Measurements from ENCODE around the gene CATSPERD.
"Not testable (repeated sequence)": the region's sequence is repeated elsewhere in the genome, so short reads cannot be mapped to it uniquely, and the experiment has no call there.

The CATSPERD gene

DNA sequence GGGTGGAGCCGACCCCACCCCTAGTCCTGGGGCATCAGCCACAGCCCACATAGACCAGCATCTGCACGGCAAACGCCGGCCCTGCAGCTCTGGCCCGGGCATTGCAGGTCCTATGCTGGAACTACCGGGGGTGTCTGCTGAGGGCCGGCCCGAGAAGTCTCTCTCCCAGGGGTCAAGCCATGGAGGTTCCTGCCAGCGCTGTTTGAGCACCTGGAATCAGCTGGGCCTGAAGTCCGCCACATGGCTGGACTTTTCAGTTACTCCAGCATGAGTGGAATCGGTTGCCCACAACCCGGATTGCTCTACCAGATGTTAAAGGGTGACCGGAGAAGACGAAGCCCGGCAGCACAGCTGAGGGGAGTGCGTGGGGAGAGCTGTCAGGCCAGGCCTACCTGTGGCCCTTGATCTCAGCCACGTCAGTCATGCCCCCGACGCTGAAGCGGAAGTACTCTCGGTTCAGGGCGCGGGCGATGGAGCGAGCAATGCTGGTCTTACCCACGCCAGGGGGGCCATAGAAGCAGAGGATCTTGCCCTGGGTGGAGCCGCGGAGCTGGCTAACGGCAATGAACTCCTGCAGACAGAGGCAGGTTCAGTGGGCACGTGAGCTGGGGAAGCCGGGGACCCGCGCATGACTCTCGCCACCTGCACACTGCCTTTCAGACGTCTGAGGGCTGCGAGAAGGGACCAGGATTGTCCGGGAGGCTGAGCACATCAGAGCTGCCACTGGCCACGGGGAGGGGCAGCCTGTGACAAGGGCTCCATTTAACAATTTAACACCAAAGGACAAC, 21.6 kb upstream of the CATSPERD start:
- no peak for DNase-seq

DNA sequence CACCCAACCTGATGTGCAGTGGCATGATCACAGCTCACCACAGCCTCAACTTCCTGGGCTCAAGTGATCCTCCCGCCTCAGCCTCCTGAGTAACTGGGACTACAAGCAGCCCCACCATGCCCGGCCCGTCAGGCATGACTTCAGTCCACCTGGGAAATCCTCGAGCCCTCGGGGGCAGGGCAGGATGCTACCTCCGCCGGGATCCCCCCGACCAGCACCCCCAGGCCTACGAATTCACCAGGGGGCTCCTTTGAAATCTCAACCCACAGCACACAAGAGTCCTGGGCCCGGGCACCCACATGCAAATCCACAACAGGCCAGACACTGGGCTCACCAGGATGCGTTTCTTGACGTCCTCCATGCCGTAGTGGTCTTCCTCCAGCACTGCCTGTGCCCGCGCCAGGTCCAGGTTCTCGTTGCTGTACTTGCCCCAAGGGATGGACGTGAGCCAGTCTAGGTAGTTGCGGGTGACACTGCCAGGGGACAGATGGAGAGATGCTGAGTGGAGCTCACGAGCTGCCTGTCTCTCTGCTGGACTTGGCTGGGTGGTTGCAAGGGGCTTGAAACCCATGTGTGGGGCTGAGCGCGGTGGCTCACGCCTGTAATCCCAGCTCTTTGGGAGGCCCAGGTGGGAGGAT, 19.9 kb upstream of the CATSPERD start:
- DNase-seq, result no peak

- not testable (repeated sequence) for DNase-seq
Measured at GRCh38 chr19:5702053-5702410, 18.4 kb upstream of the CATSPERD start.

GRCh38 chr19:5703819-5704818, 16.3 kb upstream of the CATSPERD start:
- no peak for DNase-seq

DNA sequence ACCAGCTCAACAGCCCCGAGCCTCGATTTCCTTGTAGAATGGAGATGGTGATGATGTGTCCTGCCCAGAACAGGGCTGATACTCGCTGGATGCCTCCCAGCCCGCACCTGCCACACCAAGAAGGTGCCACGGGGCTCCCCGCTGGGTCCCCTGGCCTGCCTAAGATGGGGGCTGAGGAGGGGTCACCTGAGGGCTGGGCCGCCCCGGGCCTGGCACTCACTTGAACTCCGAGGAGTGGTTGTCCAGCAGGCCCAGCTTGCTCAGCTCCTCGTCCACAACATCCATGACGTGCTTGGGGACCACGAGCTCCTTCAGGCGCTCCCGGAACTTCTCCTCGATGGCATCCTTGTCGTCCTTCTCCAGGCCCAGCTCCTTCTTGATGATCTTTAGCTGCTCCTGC, 14.9 kb upstream of the CATSPERD start:
- DNase-seq, result no peak

DNA sequence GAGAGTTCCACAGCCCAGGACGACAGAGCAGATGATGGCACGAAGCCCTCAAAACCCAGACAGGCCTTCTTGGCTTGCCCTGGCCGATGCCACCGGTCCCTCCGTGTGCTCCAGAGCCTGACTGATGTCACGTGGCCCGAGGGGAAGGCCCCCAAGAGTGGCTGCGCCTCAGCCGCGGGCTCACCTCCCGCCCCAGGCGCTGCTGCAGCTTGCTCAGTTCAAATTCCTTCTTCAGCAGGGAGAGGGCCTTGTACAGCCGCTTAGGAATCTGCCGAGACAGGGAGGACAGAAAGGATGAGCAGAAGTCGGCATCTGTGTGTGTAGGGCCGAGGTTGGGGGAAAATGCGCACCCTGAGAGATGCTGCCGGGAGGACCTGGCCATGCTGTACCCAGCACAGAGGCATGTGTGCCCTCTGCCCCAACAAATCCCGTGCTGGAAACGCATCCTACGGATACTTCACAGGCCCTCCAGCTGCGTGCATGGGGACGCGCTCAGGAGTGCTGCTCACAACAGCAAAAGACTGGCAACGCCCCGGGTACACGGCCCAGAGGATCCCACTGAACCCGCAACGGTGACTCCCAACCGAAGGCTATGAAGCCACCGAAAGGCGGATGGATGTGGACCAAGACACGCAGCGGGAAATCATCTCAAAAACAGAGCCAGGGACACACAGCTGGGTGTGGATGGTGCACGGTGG, 13.4 kb upstream of the CATSPERD start:
- no peak for DNase-seq

DNA sequence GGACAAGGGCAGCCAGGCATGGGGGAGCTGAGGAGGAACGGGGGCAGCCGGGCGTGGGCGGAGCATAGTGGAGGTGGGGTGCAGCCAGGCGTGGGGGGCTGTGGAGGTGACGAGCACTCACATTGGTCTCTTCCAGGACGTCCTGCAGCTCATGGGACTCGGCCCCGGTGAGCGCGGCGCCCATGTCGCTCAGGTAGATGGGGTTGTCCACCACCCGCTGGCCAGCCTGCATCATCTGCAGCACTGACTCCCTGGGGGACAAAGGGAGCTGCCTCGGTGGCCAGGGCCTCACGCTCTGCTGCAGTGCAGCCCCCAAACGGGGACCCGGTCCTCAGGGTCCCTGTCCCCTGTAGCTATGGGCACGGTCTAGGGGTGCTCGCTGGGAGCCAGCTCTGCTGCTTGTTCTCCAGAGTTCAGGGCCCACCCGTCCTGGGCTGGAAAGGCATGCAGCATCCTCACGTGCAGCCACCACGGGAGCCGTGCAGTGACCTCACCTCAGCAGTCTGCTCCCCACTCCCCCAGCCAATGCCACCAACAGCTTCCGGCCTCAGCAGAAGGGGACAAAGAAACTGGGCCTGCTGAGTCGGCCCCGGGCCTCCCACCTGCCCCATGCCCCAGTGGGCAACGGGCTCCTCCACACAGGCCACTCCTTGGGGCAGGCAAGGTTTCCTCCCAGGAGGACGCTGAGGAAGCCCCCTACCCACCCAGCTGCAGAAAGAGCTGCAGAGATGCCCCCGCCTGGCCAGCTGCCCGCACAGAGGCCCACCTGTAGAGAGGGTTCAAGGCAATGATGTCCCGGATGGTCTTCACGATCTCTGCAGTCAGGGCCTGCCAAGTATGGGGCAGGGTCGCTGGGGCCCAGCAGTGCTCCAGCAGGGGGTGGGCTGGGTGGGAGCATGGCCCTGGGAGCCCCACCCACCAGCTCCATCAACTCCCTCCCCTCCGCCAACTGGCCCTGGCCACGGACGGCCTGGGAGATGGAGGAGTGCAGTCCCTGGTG, 12.6 kb upstream of the CATSPERD start:
- DNase-seq, result no peak

DNA sequence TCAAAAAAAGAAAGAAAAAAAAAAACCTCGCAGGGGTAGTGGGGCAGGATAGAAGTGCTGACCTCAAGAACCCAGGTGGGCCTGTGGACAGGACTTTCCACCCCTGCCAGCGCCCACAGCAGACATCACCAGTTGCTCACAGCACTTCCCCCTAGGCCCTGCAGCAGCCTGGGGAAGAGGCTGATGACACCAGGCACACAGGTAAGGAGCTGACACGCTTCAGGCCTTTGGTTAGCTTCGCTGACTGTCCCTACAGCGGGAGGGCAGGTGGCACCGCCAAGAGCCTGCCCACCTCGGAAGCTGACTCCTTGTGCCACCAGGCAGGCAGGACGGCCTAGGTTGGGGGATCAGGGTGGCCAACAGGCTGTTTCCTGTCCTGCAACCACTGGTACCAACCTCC, 9.4 kb upstream of the CATSPERD start:
- no peak for DNase-seq

GRCh38 chr19:5711713-5712161, 8.7 kb upstream of the CATSPERD start:
- no peak for DNase-seq

DNA sequence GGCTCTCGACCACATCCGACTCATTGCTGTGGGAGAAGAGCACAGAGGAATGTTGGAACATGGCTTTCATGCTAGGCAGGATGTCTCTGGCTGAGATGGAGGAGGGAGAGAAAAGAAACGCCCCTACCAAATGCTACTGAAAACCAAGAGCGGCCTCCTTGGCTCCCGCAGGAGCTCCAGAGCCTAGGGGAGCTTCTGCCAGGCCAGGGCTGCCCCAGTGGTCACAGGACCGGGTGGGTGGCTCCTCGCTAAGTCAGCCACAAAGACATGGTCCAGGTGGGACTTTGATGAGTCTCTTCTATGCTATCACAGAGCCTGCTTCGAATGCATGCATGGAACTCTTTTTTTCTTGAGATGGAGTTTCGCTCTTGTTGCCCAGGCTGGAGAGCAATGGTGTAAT, 7.2 kb upstream of the CATSPERD start:
- DNase-seq, result no peak

GRCh38 chr19:5714816-5715215, 5.6 kb upstream of the CATSPERD start:
- no peak for DNase-seq

GRCh38 chr19:5717215-5717935, 3.1 kb upstream of the CATSPERD start:
- no peak for DNase-seq

DNA sequence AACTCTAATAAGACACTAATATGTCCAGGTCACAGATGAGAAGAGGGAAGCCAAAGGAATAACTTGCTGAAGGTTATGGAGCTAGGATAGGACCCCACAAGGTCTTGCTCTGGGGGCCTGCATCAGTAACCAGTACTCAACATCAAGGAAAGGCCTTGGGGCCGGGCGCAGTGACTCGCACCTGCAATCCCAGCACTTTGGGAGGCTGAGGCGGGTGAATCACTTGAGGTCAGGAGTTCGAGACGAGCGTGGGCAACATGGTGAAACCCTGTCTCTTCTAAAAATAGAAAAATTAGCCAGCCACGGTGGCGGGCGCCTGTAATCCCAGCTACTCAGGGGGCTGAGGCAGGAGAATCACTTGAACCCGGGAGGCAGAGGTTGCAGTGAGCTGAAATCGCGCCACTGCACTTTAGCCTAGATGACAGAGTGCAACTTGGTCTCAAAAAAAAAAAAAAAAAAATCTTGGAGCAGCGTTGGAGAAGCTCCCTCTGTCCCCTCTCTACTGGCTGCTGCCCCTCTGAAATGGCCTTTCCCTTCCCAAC, 2.3 kb upstream of the CATSPERD start:
- DNase-seq, result no peak

DNA sequence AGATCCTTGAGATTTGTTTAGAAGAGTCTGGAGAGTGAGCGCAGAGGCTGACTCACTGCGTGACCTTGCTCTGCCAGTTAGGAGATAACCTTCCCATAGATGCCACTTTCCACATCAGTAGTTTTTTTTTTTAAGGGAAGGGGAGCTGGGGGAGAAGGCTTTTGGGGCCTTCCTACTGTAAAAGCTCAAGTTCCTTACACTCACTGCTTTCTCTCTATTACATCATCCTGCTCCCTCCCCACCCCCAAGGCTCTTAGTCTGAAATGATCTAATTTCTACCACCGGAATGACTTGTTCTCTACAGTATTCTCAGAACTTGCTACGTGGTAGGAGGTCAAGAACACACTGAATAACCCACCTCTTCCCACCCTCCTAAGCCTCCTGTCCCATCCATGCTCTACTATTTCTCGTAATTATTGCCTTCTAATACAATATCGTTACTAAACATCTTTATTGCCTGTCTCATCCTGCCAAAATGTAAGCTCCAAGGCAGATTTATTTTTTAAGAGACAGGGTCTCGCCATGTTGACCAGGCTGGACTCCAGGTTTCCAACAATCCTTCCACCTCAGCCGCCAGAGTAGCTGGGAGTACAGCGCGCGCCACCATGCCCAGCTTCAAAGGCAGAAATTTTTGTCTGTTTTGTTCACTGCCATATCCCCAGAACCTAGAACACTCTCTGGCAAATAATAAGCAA, 1.7 kb upstream of the CATSPERD start:
- DNase-seq, result no peak

GRCh38 chr19:5719274-5719960, 1.0 kb upstream of the CATSPERD start:
- no peak for DNase-seq

DNA sequence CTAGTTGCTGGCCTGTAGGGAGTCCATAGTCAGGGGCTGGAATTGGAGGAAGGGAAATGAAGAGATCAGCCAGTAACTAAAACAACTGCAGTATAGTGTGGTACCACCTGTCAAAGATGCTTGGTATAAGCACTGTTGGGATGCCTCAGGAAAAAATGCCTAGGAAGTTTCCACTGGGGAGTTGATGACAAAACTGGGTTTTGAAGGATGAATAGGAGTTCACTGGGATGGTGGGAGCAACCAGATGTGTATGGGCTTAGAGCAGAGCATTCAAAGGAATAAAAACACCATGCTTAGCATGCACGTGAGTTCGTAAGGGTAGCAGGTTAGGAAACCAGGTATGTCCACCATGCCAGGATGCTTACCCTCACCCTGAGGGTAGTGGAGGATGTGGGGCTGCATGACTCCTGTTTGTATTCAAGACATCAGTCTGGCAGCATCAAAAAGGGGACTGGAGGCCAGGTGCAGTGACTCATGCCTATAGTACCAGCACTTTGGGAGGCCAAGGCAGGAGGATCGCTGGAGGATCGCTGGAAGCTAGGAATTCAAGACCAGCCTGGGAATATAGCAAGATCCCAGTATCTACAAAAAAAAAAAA, 7.1 kb downstream of the CATSPERD start:
- no peak for DNase-seq

DNA sequence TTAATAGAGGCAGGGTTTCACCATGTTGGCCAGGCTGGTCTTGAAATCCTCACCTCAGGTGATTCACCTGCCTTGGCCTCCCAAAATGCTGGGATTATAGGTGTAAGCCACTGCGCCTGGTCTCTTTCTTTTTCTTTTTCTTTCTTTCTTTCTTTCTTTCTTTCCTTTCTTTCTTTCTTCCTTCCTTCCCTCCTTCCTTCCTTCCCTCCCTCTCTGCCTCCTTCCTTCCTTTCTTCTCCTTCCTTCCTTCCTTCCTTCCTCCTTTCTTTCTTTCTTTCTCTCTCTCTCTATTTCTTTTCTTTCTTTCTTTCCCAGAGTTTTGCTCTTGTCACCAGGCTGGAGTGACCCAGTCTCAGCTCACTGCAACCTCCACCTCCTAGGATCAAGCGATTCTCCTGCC, 12.7 kb downstream of the CATSPERD start:
- not testable (repeated sequence) for DNase-seq

- no peak for DNase-seq
Measured at GRCh38 chr19:5738423-5738822, 18.0 kb downstream of the CATSPERD start.

- no peak for DNase-seq
Measured at GRCh38 chr19:5742051-5742450, 21.6 kb downstream of the CATSPERD start.
